Neuronal stem cell (in vitro differentiated cells): ENCODE data around the gene LDB2.

ENCODE experiments used
- DNase-seq: peaks from one replicate; pipeline ENCODE4 v3.0.0-alpha.2; 2013; ENCODE audit warnings: low spot score
- H2AFZ ChIP-seq: one replicate; pipeline ENCODE4 v1.6.1; 2013; ENCODE audit warnings: mild to moderate bottlenecking, low read length, inconsistent platforms
- H2AK5ac ChIP-seq: 2 replicates; pipeline ENCODE4 v1.6.1; 2013; ENCODE audit warnings: low read depth, mild to moderate bottlenecking, inconsistent platforms, low read length, moderate library complexity, mixed read lengths
- H2BK120ac ChIP-seq: 2 replicates; pipeline ENCODE4 v1.6.1; 2013; ENCODE audit warnings: low read depth, mild to moderate bottlenecking, inconsistent platforms, low read length, moderate library complexity, mixed read lengths
- H2BK12ac ChIP-seq: one replicate; pipeline ENCODE4 v1.6.1; 2013; ENCODE audit warnings: low read length, inconsistent platforms
- H2BK15ac ChIP-seq: 2 replicates; pipeline ENCODE4 v1.6.1; 2013; ENCODE audit warnings: mild to moderate bottlenecking, low read length, inconsistent platforms, mixed read lengths
- H2BK5ac ChIP-seq: one replicate; pipeline ENCODE4 v1.6.1; 2013; ENCODE audit warnings: inconsistent platforms, mild to moderate bottlenecking, low read length, moderate library complexity
- H3K14ac ChIP-seq: one replicate; pipeline ENCODE4 v1.6.1; 2013; ENCODE audit warnings: low read length, inconsistent platforms
- H3K18ac ChIP-seq: 2 replicates; pipeline ENCODE4 v1.6.1; 2013; ENCODE audit warnings: low read length, inconsistent platforms
- H3K23ac ChIP-seq: 2 replicates; pipeline ENCODE4 v1.6.1; 2013; ENCODE audit warnings: low read depth, mild to moderate bottlenecking, mixed read lengths, low read length, inconsistent platforms; ENCODE audit not compliant: poor library complexity
- H3K27ac ChIP-seq: replicated peaks from 3 replicates; pipeline ENCODE4 v1.5.1; 2013; ENCODE audit warnings: low read length, inconsistent platforms
- H3K27me3 ChIP-seq, 3 experiments: 2 replicates each; pipeline ENCODE4 v1.6.1; 2013; ENCODE audit warnings: low read length in 3 of 3, mild to moderate bottlenecking in 2 of 3, inconsistent platforms in 1 of 3, low read depth in 1 of 3, mixed read lengths in 1 of 3, moderate library complexity in 1 of 3; ENCODE audit not compliant: control insufficient read depth in 3 of 3, insufficient read depth in 3 of 3
- H3K36me3 ChIP-seq, 2 donors: replicated peaks in 1 of 2; 2 replicates each; pipeline ENCODE4 v1.6.1; 2013; ENCODE audit warnings: low read length in 2 of 2; ENCODE audit not compliant: control insufficient read depth in 2 of 2, insufficient read depth in 2 of 2
- H3K4ac ChIP-seq: 2 replicates; pipeline ENCODE4 v1.6.1; 2013; ENCODE audit warnings: inconsistent platforms, mild to moderate bottlenecking, low read length, moderate library complexity
- H3K4me1 ChIP-seq, 2 donors: 1 replicate in 1 of 2; 2 replicates in 1 of 2; pipeline ENCODE4 v1.6.1; 2013; ENCODE audit warnings: low read length in 2 of 2, low read depth in 1 of 2; ENCODE audit not compliant: control insufficient read depth in 2 of 2, insufficient read depth in 1 of 2
- H3K4me2 ChIP-seq: one replicate; pipeline ENCODE4 v1.6.1; 2013; ENCODE audit warnings: mild to moderate bottlenecking, low read length, inconsistent platforms; ENCODE audit not compliant: insufficient read depth, poor library complexity, severe bottlenecking
- H3K4me3 ChIP-seq, 2 donors: 2 replicates each; pipeline ENCODE4 v1.5.1; 2013; ENCODE audit warnings: low read length in 2 of 2, mild to moderate bottlenecking in 2 of 2, inconsistent platforms in 1 of 2, moderate library complexity in 1 of 2
- H3K79me1 ChIP-seq: one replicate; pipeline ENCODE4 v1.6.1; 2013; ENCODE audit warnings: low read depth, mild to moderate bottlenecking, inconsistent platforms, low read length, moderate library complexity
- H3K9ac ChIP-seq: one replicate; pipeline ENCODE4 v1.6.1; 2013; ENCODE audit warnings: mild to moderate bottlenecking, low read depth, low read length, inconsistent platforms; ENCODE audit not compliant: poor library complexity
- H3K9me3 ChIP-seq, 2 donors: replicated peaks in 1 of 2; 2 replicates each; pipeline versions ENCODE3 to v1.6.1; 2013; ENCODE audit warnings: low read length in 2 of 2, mild to moderate bottlenecking in 2 of 2, inconsistent platforms in 1 of 2, low read depth in 1 of 2, mixed read lengths in 1 of 2, moderate library complexity in 1 of 2; ENCODE audit not compliant: control insufficient read depth in 2 of 2, insufficient read depth in 1 of 2
- H4K8ac ChIP-seq: one replicate; pipeline ENCODE4 v1.6.1; 2013; ENCODE audit warnings: low read depth, mild to moderate bottlenecking, inconsistent platforms, low read length, moderate library complexity
- H4K91ac ChIP-seq: one replicate; pipeline ENCODE4 v1.6.1; 2013; ENCODE audit warnings: low read length, low read depth, mild to moderate bottlenecking, inconsistent platforms; ENCODE audit not compliant: poor library complexity
- WGBS, 2 donors: extraction: QIAGEN DNeasy Blood & Tissue Kit; methylation state at CpG; one replicate each; pipeline ENCODE4 v1.1.7; 2013; ENCODE audit warnings: missing lambda C conversion rate in 2 of 2, mixed read lengths in 1 of 2; ENCODE audit not compliant: insufficient read length in 2 of 2, insufficient replicate concordance in 1 of 2; ENCODE audit errors: extremely low coverage in 2 of 2; 5-methylcytosine and 5-hydroxymethylcytosine counted together

The LDB2 gene

GRCh38 chr4:16693641-16694040, 204.8 kb downstream of the LDB2 start:
- no peak overlapping the region for H2BK15ac ChIP-seq
- H2BK5ac ChIP-seq, result no peak overlapping the region
- H3K9ac ChIP-seq, result no peak overlapping the region
- no peak overlapping the region for H2AFZ ChIP-seq
- H3K23ac ChIP-seq, result no peak overlapping the region
- no peak overlapping the region for H2AK5ac ChIP-seq
- no peak overlapping the region for H2BK120ac ChIP-seq
- H4K91ac ChIP-seq, result no peak overlapping the region
- H3K4me2 ChIP-seq, result no peak overlapping the region
- no peak for DNase-seq
- WGBS, 2 donors, result no CpG with 5 or more reads among the region's 3 CpGs
- H3K27ac ChIP-seq, result no peak overlapping the region
- H3K9me3 ChIP-seq, result no peaks in the 10 kb centered on the region
- no peak overlapping the region for H3K4ac ChIP-seq
- H3K79me1 ChIP-seq, result no peaks in the 10 kb centered on the region
- H4K8ac ChIP-seq, result no peak overlapping the region
- H3K4me3 ChIP-seq, result no peak overlapping the region
- no peak overlapping the region for H2BK12ac ChIP-seq
- H3K27me3 ChIP-seq, result no peaks in the 10 kb centered on the region
- H3K4me1 ChIP-seq, result peaks cover 0 to 15% of the 10 kb centered on the region in 2 donors
- H3K14ac ChIP-seq, result no peak overlapping the region
- peak overlapping the region; percentile 41 for H3K18ac ChIP-seq
- H3K36me3 ChIP-seq, result no peaks in the 10 kb centered on the region

GRCh38 chr4:16692961-16693506, 205.4 kb downstream of the LDB2 start:
- H3K18ac ChIP-seq, result no peak overlapping the region
- DNase-seq, result no peak
- H3K27ac ChIP-seq, result no peak overlapping the region
- no peak overlapping the region for H4K91ac ChIP-seq
- H3K4me2 ChIP-seq, result no peak overlapping the region
- H3K23ac ChIP-seq, result no peak overlapping the region
- no peak overlapping the region for H2AK5ac ChIP-seq
- H3K4me3 ChIP-seq, result no peak overlapping the region
- WGBS, 2 donors, result no CpG with 5 or more reads among the region's 9 CpGs
- no peaks in the 10 kb centered on the region for H3K36me3 ChIP-seq
- H3K14ac ChIP-seq, result no peak overlapping the region
- H3K79me1 ChIP-seq, result no peaks in the 10 kb centered on the region
- H3K9ac ChIP-seq, result no peak overlapping the region
- H2BK5ac ChIP-seq, result no peak overlapping the region
- H3K27me3 ChIP-seq, result no peaks in the 10 kb centered on the region
- H2BK12ac ChIP-seq, result no peak overlapping the region
- H3K4ac ChIP-seq, result no peak overlapping the region
- no peaks in the 10 kb centered on the region for H3K9me3 ChIP-seq
- peaks cover 0 to 15% of the 10 kb centered on the region in 2 donors for H3K4me1 ChIP-seq
- no peak overlapping the region for H2BK15ac ChIP-seq
- no peak overlapping the region for H4K8ac ChIP-seq
- no peak overlapping the region for H2BK120ac ChIP-seq
- H2AFZ ChIP-seq, result no peak overlapping the region

- WGBS, 2 donors, result no CpG with 5 or more reads among the region's 2 CpGs
- Histone ChIP-seq H2BK15ac (no peak overlapping the region), H4K91ac (no peak overlapping the region), H4K8ac (no peak overlapping the region), H3K9ac (no peak overlapping the region), H3K14ac (no peak overlapping the region), H3K18ac (no peak overlapping the region), H2AFZ (no peak overlapping the region), H3K4me2 (no peak overlapping the region), H2BK120ac (no peak overlapping the region), H2BK5ac (no peak overlapping the region), H3K4me3 (no peak overlapping the region), H3K27me3 (no peaks in the 10 kb centered on the region), H3K4ac (no peak overlapping the region), H3K4me1 (peaks cover 0 to 15% of the 10 kb centered on the region in 2 donors), H3K27ac (no peak overlapping the region), H2AK5ac (no peak overlapping the region), H3K23ac (no peak overlapping the region), H3K36me3 (no peaks in the 10 kb centered on the region), H2BK12ac (no peak overlapping the region), H3K9me3 (no peaks in the 10 kb centered on the region), H3K79me1 (no peaks in the 10 kb centered on the region)
- no peak for DNase-seq
These were observed 205.9 kb downstream of the LDB2 start for GRCh38 chr4:16692524-16692923.

GRCh38 chr4:16692046-16692445, 206.4 kb downstream of the LDB2 start:
- Histone ChIP-seq H3K36me3 (no peaks in the 10 kb centered on the region), H3K27ac (no peak overlapping the region), H3K4ac (no peak overlapping the region), H4K91ac (no peak overlapping the region), H2BK120ac (no peak overlapping the region), H3K14ac (no peak overlapping the region), H3K4me2 (no peak overlapping the region), H3K23ac (no peak overlapping the region), H3K9me3 (no peaks in the 10 kb centered on the region), H4K8ac (no peak overlapping the region), H2BK15ac (no peak overlapping the region), H3K4me1 (peaks cover 0 to 15% of the 10 kb centered on the region in 2 donors), H3K79me1 (no peaks in the 10 kb centered on the region), H2AFZ (no peak overlapping the region), H3K4me3 (no peak overlapping the region), H2BK5ac (no peak overlapping the region), H3K27me3 (no peaks in the 10 kb centered on the region), H2AK5ac (no peak overlapping the region), H2BK12ac (no peak overlapping the region), H3K18ac (no peak overlapping the region), H3K9ac (no peak overlapping the region)
- WGBS, 2 donors, result no CpG with 5 or more reads among the region's 4 CpGs
- DNase-seq, result no peak
